GM13976 (cell line): ENCODE measurements around the gene SKIC2.
"Not testable (repeated sequence)": the region's sequence is repeated elsewhere in the genome, so short reads cannot be mapped to it uniquely, and the experiment has no call there.

ENCODE experiments used
- DNase-seq: peaks from one replicate; pipeline ENCODE4 v3.0.0; 2012; ENCODE audit warnings: low spot score
- in situ Hi-C: fragments of 300-500 bp; cut with MboI; formaldehyde crosslinking; loops from one replicate; pipeline ENCODE4 v1.12.0; 2022; ENCODE audit warnings: low sequenced_read_pairs, mixed read lengths, inconsistent platforms; ENCODE audit not compliant: unreplicated experiment

The SKIC2 gene

GRCh38 chr6:31994421-31994820 is 35.4 kb downstream of the SKIC2 start:
- DNase-seq, in situ Hi-C loops: not testable (repeated sequence)

DNA sequence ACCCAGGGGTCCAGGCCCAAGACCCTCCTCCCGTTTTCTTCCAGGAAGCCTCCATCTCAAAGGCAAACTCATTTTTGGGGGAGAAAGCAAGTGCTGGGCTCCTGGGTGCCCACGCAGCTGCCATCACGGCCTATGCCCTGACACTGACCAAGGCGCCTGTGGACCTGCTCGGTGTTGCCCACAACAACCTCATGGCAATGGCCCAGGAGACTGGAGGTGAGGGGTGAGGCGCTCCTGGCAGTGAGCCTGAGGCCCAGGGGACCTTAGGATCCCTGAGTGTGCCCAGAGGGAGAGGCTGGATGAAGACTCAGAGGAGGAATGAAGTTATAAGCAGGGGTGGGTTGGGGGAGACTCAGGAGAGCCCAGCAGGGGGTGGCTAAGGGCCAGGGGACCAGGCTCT is 37.4 kb downstream of the SKIC2 start:
- DNase-seq, in situ Hi-C loops: not testable (repeated sequence)

- in situ Hi-C loops, DNase-seq: not testable (repeated sequence)
Measured at GRCh38 chr6:32002546-32003268, 43.7 kb downstream of the SKIC2 start.

GRCh38 chr6:32003301-32003700 is 44.3 kb downstream of the SKIC2 start:
- in situ Hi-C loops, DNase-seq: not testable (repeated sequence)

- DNase-seq, in situ Hi-C loops: not testable (repeated sequence)
Measured at GRCh38 chr6:32004393-32004792, 45.4 kb downstream of the SKIC2 start.

DNA sequence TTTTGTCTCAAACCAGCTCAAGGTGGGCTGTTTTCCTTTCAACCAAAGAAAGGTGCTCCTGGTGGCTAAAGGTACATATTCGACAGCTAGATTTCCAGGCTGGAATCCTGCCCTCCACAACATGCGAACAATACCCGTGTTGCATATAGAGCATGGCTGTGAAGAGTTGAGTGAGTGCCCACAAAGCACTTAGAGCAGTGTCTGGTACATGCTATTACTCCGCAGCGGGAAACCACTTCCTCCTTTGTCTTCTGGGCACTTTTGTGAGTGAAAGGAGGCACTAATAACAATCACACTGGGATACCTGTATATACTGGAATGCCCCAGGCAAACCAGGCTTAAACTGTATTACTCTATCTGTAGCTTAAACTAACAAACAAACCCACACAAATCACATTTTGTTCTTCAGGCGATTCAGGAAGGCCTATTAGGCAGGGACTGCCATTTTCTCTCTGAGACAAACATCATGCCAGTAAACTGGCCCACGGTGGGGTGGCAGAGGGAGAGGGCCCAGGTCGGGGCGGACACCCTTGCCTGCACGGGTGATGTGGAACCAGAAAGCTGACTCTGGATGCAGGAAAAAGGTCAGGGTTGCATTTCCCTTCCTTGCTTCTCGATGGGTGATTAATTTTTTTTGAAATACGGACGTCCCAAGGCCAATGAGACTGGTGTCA is 46.0 kb downstream of the SKIC2 start:
- in situ Hi-C loops, DNase-seq: not testable (repeated sequence)

- DNase-seq, in situ Hi-C loops: not testable (repeated sequence)
Measured at GRCh38 chr6:32005538-32005880, 46.5 kb downstream of the SKIC2 start.

- DNase-seq, in situ Hi-C loops: not testable (repeated sequence)
Measured at GRCh38 chr6:32005991-32006529, 47.1 kb downstream of the SKIC2 start.

GRCh38 chr6:32007086-32007485 is 48.1 kb downstream of the SKIC2 start:
- in situ Hi-C loops, DNase-seq: not testable (repeated sequence)

DNA sequence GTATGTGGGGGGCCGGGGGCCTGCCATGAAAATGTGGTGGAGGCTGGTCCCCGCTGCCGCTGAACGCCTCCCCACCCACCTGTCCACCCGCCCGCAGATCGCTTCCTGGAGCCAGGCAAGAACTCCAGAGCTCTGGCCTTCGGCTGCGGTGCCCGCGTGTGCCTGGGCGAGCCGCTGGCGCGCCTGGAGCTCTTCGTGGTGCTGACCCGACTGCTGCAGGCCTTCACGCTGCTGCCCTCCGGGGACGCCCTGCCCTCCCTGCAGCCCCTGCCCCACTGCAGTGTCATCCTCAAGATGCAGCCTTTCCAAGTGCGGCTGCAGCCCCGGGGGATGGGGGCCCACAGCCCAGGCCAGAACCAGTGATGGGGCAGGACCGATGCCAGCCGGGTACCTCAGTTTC is 49.1 kb downstream of the SKIC2 start:
- DNase-seq, in situ Hi-C loops: not testable (repeated sequence)

- in situ Hi-C loops = not testable (repeated sequence)
Measured at GRCh38 chr6:32008616-32009015, 49.6 kb downstream of the SKIC2 start.

DNA sequence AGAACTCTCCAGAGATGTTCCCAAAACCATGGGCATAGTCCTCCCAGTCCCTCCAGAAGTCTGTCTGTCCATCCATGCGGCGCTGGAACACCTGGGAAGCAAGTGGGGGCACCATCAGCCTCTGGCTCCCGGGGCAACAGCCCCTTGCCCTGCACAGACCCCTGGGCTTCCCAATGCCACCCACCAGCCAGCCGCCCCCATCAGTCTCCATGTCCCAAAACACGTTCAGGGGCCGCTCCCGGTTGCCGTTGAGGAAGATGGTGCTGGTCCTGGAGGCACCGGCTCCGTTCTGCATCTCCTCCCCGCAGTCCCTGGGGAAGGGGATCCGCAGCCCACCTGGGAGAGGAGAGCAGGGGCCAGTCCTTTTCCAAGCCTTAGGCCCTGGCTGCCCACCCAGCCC is 50.6 kb downstream of the SKIC2 start:
- in situ Hi-C loops, DNase-seq: not testable (repeated sequence)

More at GRCh38 chr6:32008616-32009015, 49.6 kb downstream of the SKIC2 start:
- DNase-seq = not testable (repeated sequence)

DNA sequence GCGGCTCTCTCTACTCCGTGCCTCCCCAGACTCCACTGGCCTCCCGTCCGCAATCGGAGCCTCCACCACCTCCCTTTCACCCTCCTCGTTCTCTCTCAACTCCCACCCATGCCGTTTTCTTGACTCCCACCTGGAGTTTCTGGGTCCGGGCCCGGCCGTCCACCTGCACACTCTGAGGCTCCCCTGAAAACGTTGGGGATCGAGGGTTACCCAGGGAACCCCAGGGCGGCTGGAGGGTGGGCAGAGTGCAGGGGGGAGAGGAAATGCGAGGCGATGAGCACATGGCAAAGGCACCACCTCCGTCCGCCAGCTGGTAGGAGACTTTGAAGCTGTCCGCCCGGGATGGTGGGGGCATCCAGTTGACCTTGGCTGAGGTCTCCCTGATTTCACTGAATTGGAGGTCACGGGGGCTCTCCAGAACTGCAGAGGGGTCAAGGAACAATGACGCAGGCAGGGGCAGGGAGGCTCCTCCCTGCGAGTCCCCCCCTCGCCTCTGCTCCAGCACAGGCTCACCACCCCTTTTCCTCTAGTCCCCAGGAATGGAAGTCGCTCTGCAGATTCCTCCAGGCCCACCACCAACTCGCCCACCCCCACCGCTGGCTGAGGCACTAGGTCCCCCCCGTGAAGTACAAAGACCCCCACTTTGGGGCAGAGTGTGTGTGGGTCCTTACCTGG is 52.0 kb downstream of the SKIC2 start:
- DNase-seq, in situ Hi-C loops: not testable (repeated sequence)

GRCh38 chr6:32012941-32013617 is 54.1 kb downstream of the SKIC2 start:
- DNase-seq, in situ Hi-C loops: not testable (repeated sequence)

GRCh38 chr6:32013738-32014137 is 54.8 kb downstream of the SKIC2 start:
- in situ Hi-C loops = not testable (repeated sequence)

DNA sequence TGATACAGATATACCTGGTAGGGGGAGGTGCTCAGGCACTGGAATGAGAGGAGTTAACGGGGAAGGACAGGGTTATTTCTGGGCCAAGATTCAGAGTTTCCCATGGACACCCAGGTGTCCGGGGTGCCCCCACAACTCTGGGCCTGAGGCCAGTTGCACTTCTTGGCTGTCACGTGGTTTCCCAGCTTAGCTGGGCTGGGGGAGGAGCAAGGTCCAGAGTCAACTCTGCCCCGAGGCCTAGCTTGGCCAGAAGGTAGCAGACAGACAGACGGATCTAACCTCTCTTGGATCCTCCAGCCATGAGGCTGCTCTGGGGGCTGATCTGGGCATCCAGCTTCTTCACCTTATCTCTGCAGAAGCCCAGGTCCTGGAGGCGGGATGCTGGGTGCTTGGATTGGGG is 55.6 kb downstream of the SKIC2 start, which contains the start of gene C4B:
C4B (plus strand) TSS at position 249 of the 400 bp plus-strand sequence; CDS start at position 300, 51 bp downstream.
- DNase-seq, in situ Hi-C loops: not testable (repeated sequence)

More at GRCh38 chr6:32013738-32014137, 54.8 kb downstream of the SKIC2 start:
- DNase-seq = not testable (repeated sequence)
